Measurements from ENCODE around the gene TMEM150C.

The TMEM150C gene

DNA sequence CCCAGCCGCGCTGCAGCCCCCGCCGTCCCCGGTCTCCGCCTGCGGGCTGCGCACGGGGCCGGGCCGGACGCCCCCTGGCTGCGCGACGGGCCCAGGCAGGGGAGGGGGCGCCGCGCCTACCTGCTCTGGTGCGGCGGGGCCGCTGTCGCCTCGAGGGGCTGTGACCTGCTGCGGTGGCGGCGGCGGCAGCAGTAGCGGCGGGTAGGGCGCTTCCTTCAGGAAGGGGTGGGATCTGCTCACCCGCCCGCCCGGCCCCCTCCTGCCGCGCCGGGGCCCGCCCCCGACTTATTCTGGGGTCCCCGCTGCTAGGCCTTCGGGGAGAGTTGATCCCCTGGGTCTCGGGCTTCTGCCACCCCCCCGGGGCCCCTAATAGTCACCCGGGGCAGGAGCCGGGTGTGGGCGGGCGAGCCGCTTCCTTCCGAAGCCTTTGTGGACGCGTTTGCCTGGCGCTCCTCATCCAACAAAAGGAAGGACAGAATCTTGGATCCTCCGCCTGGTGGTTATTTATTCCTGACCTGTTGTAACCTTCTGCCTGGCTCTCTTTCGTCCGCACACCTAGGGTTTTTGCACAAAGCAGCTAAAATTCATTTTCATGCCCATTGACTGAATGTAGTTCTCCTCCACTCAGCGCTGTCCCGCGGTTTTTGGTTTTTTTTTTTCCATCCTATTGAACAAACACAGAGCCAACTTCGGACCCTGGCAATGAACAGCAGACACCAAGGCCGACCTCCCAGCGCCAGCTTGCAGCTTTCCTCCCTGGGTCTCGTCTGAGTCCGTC, at the start of gene TMEM150C:
Gene TMEM150C (minus strand): TSS at position 203 of the 778 bp plus-strand sequence. CDS start 57,331 bp downstream, outside the sequence.
- Histone ChIP-seq H3K9ac (ENCODE audit: low read length) (no peak within 1 kb of the TSS), H2AFZ (ENCODE audit: low read depth, low read length, severe bottlenecking) (no peak within 1 kb of the TSS), H3K4me3 (ENCODE audit: insufficient read depth, low read length, poor library complexity, severe bottlenecking) (no peak within 1 kb of the TSS)

GRCh38 chr4:82611527-82611926, 49.7 kb upstream of the TMEM150C start:
- Histone ChIP-seq H3F3A (ENCODE audit: insufficient read depth) (no peaks in the 10 kb centered on the region), H3K4me3 (ENCODE audit: insufficient read depth, low read length, poor library complexity, severe bottlenecking) (no peak overlapping the region), H3K27me3 (ENCODE audit: low read length) (no peaks in the 10 kb centered on the region), H3K27ac (ENCODE audit: low read depth, low read length) (no peak overlapping the region), H3K4me2 (ENCODE audit: low read depth, low read length, poor library complexity, severe bottlenecking) (no peak overlapping the region), H2AFZ (ENCODE audit: low read depth, low read length, severe bottlenecking) (no peak overlapping the region), H3K9me2 (replicated peaks; ENCODE audit: insufficient read depth, low read length) (no peaks in the 10 kb centered on the region), H3K36me3 (ENCODE audit: low read length) (no peaks in the 10 kb centered on the region), H4K20me1 (ENCODE audit: low read depth, low read length) (no peaks in the 10 kb centered on the region), H3K9ac (ENCODE audit: low read length) (no peak overlapping the region), H3K9me3 (ENCODE audit: insufficient read depth, low read length) (no peaks in the 10 kb centered on the region), H3K79me2 (ENCODE audit: insufficient read depth, low read length) (no peaks in the 10 kb centered on the region)
- no peak for TF ChIP-seq EZH2phosphoT487 (conservative IDR thresholded peaks at IDR 0.05; ENCODE audit: low read length)
- TF ChIP-seq, protein P1, sequence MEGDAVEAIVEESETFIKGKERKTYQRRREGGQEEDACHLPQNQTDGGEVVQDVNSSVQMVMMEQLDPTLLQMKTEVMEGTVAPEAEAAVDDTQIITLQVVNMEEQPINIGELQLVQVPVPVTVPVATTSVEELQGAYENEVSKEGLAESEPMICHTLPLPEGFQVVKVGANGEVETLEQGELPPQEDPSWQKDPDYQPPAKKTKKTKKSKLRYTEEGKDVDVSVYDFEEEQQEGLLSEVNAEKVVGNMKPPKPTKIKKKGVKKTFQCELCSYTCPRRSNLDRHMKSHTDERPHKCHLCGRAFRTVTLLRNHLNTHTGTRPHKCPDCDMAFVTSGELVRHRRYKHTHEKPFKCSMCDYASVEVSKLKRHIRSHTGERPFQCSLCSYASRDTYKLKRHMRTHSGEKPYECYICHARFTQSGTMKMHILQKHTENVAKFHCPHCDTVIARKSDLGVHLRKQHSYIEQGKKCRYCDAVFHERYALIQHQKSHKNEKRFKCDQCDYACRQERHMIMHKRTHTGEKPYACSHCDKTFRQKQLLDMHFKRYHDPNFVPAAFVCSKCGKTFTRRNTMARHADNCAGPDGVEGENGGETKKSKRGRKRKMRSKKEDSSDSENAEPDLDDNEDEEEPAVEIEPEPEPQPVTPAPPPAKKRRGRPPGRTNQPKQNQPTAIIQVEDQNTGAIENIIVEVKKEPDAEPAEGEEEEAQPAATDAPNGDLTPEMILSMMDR (IDR thresholded peaks at IDR 0.05; ENCODE audit: insufficient read depth, low read length, poor library complexity, severe bottlenecking), result no peak

More for the DNA sequence above, at the start of gene TMEM150C:
- no peak within 1 kb of the TSS for H3K4me2 ChIP-seq (ENCODE audit: low read depth, low read length, poor library complexity, severe bottlenecking)
- TF ChIP-seq, protein P1 (IDR thresholded peaks at IDR 0.05; ENCODE audit: insufficient read depth, low read length, poor library complexity, severe bottlenecking), result no peak
- no peak for TF ChIP-seq EZH2phosphoT487 (conservative IDR thresholded peaks at IDR 0.05; ENCODE audit: low read length)
- no peaks in the 10 kb centered on the region for H3K36me3 ChIP-seq (ENCODE audit: low read length)
- H4K20me1 ChIP-seq (ENCODE audit: low read depth, low read length), result no peaks in the 10 kb centered on the region
- no peaks in the 10 kb centered on the region for H3K27me3 ChIP-seq (ENCODE audit: low read length)
- H3K9me2 ChIP-seq (replicated peaks; ENCODE audit: insufficient read depth, low read length), result no peaks in the 10 kb centered on the region
- H3F3A ChIP-seq (ENCODE audit: insufficient read depth), result no peaks in the 10 kb centered on the region
- no peak within 1 kb of the TSS for H3K27ac ChIP-seq (ENCODE audit: low read depth, low read length)
- no peaks in the 10 kb centered on the region for H3K9me3 ChIP-seq (ENCODE audit: insufficient read depth, low read length)
- H3K79me2 ChIP-seq (ENCODE audit: insufficient read depth, low read length), result no peaks in the 10 kb centered on the region

DNA sequence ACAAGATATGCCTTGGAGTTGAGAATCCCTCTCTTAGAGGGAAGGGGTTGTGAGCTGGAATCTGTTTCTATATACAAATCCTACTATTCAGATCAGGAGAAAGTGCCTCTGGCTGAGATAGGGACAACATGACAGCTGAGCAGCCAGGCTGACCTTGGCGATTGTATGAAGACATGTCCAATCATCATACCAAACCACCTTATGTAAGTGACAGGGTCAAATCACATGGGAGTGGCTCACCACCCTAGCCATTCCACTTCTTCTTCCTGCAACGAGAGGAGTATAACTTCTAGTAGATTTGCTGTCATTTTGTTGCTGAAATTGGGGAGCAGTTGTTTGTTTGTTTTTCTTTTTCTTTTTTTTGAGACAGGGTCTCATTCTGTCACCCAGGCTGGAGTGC, 48.3 kb upstream of the TMEM150C start:
- Histone ChIP-seq H3K4me3 (ENCODE audit: insufficient read depth, low read length, poor library complexity, severe bottlenecking) (no peak overlapping the region), H3K9me3 (ENCODE audit: insufficient read depth, low read length) (no peaks in the 10 kb centered on the region), H3K9ac (ENCODE audit: low read length) (no peak overlapping the region), H4K20me1 (ENCODE audit: low read depth, low read length) (no peaks in the 10 kb centered on the region), H3K4me2 (ENCODE audit: low read depth, low read length, poor library complexity, severe bottlenecking) (no peak overlapping the region), H3K27me3 (ENCODE audit: low read length) (no peaks in the 10 kb centered on the region), H3K27ac (ENCODE audit: low read depth, low read length) (no peak overlapping the region), H3K79me2 (ENCODE audit: insufficient read depth, low read length) (no peaks in the 10 kb centered on the region), H2AFZ (ENCODE audit: low read depth, low read length, severe bottlenecking) (no peak overlapping the region), H3F3A (ENCODE audit: insufficient read depth) (no peaks in the 10 kb centered on the region), H3K9me2 (replicated peaks; ENCODE audit: insufficient read depth, low read length) (no peaks in the 10 kb centered on the region), H3K36me3 (ENCODE audit: low read length) (no peaks in the 10 kb centered on the region)
- TF ChIP-seq, protein P1 (IDR thresholded peaks at IDR 0.05; ENCODE audit: insufficient read depth, low read length, poor library complexity, severe bottlenecking), result no peak
- TF ChIP-seq EZH2phosphoT487 (conservative IDR thresholded peaks at IDR 0.05; ENCODE audit: low read length), result no peak

Data from SU-DHL-6 (cell line).